GM18867 (cell line): ENCODE measurements around the gene AP3D1.
"Not testable (repeated sequence)": the region's sequence is repeated elsewhere in the genome, so short reads cannot be mapped to it uniquely, and the experiment has no call there.

ENCODE experiments used
- ATAC-seq: cut with Tn5 transposase; IDR thresholded peaks from one replicate; pipeline ENCODE4 v1.9.1; 2021; ENCODE audit warnings: mild to moderate bottlenecking, moderate library complexity; ENCODE audit not compliant: unreplicated experiment

AP3D1 gene

GRCh38 chr19:2091926-2092525, 59.3 kb downstream of the AP3D1 start:
- ATAC-seq = not testable (repeated sequence)

DNA sequence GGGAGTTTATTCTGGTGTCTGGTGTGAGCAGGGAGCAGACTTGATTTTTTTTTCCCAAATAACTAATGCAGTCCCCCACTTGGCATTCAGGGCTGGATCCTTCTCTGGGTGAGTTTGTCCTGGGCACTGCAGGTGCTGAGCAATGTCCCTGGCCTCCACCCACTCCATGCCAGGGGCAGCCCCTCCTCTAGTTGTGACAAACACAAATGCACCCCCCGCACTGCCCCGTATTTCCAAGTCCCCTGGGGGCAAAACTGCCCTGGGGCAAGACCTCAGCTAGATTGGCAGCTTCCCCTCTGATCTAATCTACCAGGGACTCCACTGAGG, 61.7 kb downstream of the AP3D1 start:
- no peak for ATAC-seq

- ATAC-seq = no peak
Measured at GRCh38 chr19:2089001-2089711, 62.2 kb downstream of the AP3D1 start.

- no peak for ATAC-seq
Measured at GRCh38 chr19:2087621-2088100, 63.7 kb downstream of the AP3D1 start.

DNA sequence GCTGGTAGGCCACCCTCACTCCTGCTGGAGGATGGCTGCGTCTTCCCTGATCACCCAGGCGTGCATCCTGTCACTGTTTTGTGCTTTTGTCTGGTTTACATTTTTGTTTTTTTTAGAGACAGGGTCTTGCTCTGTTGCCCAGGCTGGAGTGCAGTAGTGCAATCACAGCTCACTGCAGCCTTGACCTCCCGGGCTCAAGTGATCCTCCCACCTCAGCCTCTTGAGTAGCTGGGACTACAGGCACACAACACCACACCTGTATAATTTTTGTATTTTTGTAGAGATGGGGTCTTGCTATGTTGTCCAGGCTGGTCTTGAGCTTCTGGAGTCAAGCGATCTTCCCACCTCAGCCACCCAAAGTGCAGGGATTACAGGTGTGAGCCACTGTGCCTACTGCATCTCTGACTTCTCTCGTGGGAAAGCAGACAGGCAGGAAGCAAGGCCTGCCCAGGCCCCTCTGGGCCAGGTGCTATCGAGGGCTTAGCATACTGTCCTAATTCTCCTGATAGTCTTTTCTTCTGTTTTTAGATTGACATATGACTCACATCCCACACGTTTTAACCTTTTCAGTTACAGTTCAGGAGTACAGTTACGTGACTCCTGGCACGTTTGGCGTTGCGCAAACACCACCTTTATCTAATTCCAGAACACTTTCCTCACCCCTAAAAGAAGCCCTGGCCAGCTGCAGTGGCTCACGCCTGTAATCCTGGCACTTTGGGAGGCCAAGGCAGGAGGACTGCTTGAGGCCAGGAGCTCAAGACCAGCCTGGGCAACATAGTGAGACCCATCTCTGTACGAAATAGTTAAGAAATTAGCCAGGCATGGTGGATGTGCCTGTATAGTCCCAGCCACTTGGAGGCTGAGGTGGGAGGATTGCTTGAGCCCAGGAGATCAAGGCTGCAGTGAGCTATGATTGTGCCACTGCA, 64.4 kb downstream of the AP3D1 start:
- ATAC-seq = not testable (repeated sequence)

DNA sequence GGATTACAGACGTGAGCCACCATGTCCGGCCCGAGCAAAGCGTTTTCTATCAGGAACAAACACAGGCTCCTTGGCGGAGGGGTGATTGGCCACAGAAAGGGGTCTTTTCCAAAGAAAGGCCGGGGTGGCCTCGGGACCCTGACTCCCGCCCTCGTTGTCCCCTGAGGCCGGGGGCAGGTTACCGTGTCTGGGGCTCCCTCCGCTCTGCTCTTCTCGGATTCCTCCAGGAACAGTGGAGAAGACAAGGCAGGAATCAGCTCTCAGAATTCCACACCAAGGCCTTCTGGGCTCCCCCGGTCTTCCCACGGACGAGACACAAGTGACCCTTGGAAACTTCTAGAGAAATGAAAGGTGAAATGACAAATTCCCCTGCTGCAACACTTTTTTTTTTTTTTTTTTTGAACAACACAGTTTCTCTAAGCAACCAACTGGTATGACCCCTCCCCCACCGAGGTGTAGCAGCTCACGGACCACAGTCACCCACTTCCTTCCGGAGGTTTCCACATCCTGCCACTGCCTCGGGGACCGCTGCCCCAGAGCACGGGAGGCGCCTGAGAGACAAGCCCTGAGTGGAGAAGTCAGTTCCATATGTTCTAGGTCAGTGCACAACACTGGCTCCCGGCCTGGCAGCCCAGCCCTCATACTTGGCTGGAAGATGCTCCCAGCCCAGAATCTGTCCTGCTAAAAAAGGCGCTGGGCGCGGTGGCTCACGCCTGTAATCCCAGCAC, 66.2 kb downstream of the AP3D1 start:
- ATAC-seq = peak; percentile 42

DNA sequence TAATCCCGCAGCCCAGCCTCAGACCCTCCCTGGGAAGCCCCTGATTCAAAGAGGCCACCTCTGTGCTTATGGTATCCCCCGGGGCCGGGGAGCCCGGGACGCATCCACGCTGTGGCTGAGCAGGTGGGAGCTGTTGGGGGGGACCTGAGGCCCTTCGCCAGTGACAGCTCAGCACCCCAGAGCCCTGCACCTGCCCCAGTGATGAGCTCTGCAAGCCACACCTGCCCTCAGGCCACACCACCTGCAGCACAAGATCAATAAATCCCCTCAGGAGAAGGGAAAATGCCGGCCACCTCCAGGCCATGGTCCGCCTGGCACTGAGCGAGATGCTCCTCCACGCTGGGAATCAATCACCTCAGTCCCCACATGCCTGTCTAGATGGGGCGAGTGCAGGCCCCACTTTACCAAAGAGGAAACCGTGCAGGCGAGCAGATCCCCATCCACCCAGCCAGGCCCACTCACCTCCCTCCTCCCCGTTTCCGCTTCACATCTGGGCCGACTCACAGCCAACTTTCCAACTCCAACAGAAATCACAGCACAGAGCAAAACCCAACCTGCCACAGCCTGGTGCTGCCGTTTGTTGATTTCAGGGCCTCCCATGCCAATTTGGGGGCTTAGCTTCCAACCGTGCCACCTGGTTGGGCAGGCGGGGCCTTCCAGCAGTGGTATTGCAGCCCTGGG, 68.1 kb downstream of the AP3D1 start:
- no peak for ATAC-seq

GRCh38 chr19:2081873-2082810, 69.2 kb downstream of the AP3D1 start:
- ATAC-seq = no peak

GRCh38 chr19:2080336-2080988, 70.9 kb downstream of the AP3D1 start:
- ATAC-seq = no peak

GRCh38 chr19:2079865-2080301, 71.5 kb downstream of the AP3D1 start:
- ATAC-seq = no peak

- no peak for ATAC-seq
Measured at GRCh38 chr19:2079076-2079864, 72.1 kb downstream of the AP3D1 start.

- no peak for ATAC-seq
Measured at GRCh38 chr19:2077833-2078619, 73.3 kb downstream of the AP3D1 start.

- ATAC-seq = no peak
Measured at GRCh38 chr19:2077398-2077797, 74.0 kb downstream of the AP3D1 start.

GRCh38 chr19:2076526-2076944, 74.8 kb downstream of the AP3D1 start:
- no peak for ATAC-seq

- ATAC-seq = no peak
Measured at GRCh38 chr19:2072757-2073551, 78.4 kb downstream of the AP3D1 start.

- ATAC-seq = no peak
Measured at GRCh38 chr19:2070986-2071673, 80.2 kb downstream of the AP3D1 start.
